ENCODE measurements around the gene ZNF414. TPM values are rescaled to one million over a fixed set of nuclear protein-coding genes. Genes with fewer than 3 reads are reported as not detected.
A peak's percentile ranks its signal among the peaks of the same experiment; 100 is the strongest.

ZNF414 gene
- total RNA-seq, 1 donor from 2014 or later = 16.1 TPM

DNA sequence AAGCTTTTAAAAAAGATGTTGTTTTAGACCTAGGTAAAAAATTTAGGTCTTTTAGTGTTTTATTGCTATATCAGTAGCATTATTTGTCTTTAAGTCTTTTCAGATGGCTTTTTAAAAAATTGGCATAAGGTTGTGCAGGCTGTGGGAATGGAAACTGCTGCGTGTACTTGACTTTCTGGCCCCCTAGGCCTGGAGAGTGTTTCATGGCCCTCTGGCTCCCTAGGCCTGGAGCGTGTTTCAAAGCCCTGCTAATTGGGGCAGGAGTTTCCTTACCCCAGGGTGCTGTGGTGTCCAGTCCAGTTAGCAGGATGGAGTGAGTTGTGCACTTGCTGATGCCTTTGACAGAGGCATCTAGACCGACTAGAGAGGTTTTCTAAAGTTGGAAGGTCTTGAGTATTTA lies 35.4 kb downstream of the ZNF414 start:
- DNase-seq (no peak), ATAC-seq (ENCODE audit: poor library complexity) (no peak)
- intact Hi-C loops (cut with DNase I) = no loop called here

- intact Hi-C loops (cut with DNase I) = no loop called here
- ATAC-seq (ENCODE audit: poor library complexity) (no peak), DNase-seq (no peak)
These were observed 36.1 kb downstream of the ZNF414 start for GRCh38 chr19:8477889-8478288.

DNA sequence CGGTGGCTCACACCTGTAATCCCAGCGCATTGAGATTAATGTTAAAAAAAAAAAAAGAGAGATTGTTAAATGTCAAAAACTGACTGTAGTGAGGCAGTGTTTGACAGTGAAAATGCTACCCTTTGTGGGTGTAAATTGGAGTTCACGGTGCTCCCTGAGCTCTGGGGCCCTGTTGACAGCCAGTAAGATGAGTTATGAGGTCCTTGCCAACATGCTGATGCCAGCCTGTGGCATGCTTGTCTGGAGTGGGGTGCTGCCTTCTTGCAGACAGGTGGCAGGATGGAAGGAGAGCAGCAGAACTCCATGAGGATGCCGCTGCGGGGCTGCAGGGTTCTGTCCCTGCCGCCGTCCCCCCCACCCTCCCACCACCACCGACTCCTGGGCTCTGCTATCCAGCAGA lies 37.4 kb downstream of the ZNF414 start:
- DNase-seq (no peak), ATAC-seq (ENCODE audit: poor library complexity) (peak; percentile 73)

DNA sequence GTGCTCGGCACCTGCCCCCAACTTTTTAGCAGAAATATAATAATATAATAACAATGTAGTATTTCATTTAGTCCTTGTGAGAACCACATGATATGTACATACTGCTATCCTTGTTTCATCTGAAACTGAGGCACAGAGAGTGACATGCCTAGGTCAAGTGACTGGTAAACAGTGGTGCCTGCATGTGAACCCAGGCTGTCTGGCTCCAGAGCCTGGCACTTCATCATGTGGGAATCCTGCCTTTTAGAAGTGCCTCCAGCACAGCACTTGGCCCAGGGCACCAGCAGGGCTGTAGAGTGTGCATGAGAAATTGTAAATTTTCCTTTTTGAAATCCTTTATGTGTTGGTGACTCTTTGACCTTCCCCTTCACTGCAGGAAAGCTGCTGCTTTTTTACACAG lies 39.0 kb downstream of the ZNF414 start:
- intact Hi-C loops (cut with DNase I) = no loop called here
- ATAC-seq (ENCODE audit: poor library complexity) = peak; percentile 31

More for the DNA sequence above, 37.4 kb downstream of the ZNF414 start:
- intact Hi-C loops (cut with DNase I) = no loop called here

DNA sequence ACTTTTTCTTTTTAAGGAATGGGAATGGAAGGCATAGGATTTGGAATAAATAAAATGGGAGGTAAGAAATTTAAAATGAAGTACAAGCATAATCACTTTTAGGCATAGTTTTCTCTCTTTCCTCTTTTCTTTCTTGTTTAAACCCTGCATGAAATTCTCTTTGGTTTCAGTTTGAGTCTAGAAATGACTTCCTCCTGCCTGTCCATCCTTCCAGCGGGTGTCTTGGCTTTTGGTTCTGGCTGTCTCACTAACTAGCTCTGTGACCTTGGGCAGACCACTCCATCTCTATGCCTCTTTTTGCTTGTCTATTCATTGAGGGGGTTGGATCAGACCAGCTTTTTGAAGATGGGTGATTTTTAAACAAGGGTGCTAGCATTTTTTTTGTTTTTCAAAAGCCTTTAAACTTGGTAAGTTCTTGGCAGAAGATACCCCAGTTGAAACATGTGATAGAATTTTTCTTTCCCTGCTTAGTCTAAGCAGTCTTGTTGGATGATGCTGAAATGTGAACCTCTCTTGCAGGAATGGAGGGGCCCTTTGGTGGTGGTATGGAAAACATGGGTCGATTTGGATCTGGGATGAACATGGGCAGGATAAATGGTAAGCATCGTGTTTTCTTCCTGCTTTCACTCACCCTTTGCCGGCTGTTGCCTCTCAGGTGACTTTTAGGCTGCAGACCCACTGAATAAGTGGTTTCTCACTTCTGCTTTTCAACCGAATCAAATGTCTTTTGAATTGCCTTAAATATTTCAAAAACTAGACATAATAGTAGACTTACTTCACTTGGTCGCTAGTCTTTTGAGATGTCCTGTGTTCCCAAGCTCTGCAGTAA lies 40.1 kb downstream of the ZNF414 start:
- no peak for DNase-seq
- ATAC-seq (ENCODE audit: poor library complexity) = no peak
- intact Hi-C loops (cut with DNase I) = no loop called here

More for the DNA sequence above, 39.0 kb downstream of the ZNF414 start:
- no peak for DNase-seq

DNA sequence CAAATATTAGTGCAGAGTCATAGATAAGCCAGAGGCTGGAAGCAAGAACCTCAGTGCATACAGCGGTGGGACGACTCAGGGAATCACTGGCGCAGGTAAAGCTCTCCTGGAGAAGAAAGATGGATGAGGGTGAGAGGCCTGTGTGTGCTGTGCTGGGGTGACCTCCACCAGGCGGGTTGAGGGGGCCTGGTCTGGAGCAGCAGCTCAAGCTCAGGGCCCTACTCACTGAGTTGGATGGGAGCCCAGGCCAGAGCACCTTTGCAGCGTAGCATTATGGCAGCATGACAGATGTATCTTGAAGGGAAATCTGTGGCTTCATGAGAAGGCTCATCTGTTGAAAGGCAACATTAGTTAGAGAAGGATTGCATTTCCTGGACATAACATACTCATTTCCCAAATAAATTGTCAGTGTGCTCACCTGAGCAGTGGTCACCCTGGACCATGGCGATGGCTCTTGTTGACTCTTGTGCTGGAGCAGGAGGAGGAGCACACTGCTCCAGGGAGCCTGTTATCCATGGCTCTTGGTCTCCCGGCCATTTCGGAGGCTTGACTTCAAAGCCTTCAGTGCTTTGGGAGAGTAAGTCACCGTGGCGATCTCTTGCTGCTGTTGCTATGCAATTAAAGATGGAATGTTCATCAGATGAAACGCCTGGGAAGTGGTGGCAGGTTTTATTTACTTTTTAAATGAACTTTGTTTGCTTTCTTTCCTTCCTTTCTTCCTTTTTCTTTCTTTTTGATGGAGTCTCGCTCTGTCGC lies 44.2 kb downstream of the ZNF414 start:
- peak; percentile 19 for ATAC-seq (ENCODE audit: poor library complexity)
- DNase-seq = no peak
- intact Hi-C loops (cut with DNase I) = no loop called here

GRCh38 chr19:8468761-8469373 lies 45.1 kb downstream of the ZNF414 start:
- DNase-seq (no peak), ATAC-seq (ENCODE audit: poor library complexity) (no peak)
- intact Hi-C loops (cut with DNase I) = no loop called here

DNA sequence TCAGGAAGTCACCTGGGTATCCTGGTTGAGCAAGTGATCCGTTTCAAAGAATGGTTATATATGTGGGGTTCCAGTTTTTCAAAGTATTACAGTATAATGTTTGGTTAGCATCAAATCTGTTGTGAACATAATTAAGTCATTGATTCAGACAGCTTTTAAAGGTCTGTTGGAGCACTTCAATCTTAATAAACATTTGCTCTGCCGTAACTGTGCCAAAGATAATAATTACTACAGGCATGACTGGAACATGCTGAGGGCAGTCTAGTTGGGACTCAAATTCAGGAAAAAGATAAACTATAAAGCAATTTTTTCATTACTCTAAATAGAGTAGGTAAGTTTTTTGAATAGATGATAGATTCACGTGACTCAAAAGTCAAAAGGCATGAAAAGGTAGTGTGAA lies 45.8 kb downstream of the ZNF414 start:
- intact Hi-C loops (cut with DNase I) = no loop called here
- ATAC-seq (ENCODE audit: poor library complexity) (no peak), DNase-seq (no peak)

- DNase-seq (no peak), ATAC-seq (ENCODE audit: poor library complexity) (no peak)
- intact Hi-C loops (cut with DNase I) = no loop called here
These were observed 47.9 kb downstream of the ZNF414 start for GRCh38 chr19:8466018-8466417.

GRCh38 chr19:8463365-8463764 lies 50.6 kb downstream of the ZNF414 start:
- ATAC-seq (ENCODE audit: poor library complexity) (no peak), DNase-seq (no peak)
- intact Hi-C loops (cut with DNase I) = no loop called here

- DNase-seq = no peak
- no peak for ATAC-seq (ENCODE audit: poor library complexity)
- intact Hi-C loops (cut with DNase I) = no loop called here
These were observed 51.4 kb downstream of the ZNF414 start for GRCh38 chr19:8462571-8462970.

DNA sequence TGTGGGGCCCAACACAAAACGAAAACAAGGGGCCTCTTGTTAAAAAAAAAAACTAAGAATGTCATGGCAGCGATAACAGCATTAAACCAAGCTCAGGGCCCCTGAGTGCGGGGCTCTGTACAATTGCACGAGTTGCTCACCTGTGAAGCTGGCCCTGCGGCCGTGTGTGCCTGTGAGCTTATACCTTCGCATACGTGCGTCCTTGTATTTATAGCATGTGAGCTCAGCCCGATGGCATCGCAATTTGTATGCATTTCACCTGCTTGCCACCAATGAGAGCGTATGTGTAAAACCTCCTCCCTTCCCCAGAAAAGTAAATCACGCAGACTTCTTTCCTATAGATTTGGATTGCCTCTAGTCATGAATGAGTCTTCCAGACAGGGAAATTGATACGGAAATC lies 52.1 kb downstream of the ZNF414 start:
- DNase-seq = no peak
- intact Hi-C loops (cut with DNase I) = no loop called here
- no peak for ATAC-seq (ENCODE audit: poor library complexity)

- DNase-seq (no peak), ATAC-seq (ENCODE audit: poor library complexity) (no peak)
- intact Hi-C loops (cut with DNase I) = no loop called here
These were observed 52.6 kb downstream of the ZNF414 start for GRCh38 chr19:8461376-8461775.

DNA sequence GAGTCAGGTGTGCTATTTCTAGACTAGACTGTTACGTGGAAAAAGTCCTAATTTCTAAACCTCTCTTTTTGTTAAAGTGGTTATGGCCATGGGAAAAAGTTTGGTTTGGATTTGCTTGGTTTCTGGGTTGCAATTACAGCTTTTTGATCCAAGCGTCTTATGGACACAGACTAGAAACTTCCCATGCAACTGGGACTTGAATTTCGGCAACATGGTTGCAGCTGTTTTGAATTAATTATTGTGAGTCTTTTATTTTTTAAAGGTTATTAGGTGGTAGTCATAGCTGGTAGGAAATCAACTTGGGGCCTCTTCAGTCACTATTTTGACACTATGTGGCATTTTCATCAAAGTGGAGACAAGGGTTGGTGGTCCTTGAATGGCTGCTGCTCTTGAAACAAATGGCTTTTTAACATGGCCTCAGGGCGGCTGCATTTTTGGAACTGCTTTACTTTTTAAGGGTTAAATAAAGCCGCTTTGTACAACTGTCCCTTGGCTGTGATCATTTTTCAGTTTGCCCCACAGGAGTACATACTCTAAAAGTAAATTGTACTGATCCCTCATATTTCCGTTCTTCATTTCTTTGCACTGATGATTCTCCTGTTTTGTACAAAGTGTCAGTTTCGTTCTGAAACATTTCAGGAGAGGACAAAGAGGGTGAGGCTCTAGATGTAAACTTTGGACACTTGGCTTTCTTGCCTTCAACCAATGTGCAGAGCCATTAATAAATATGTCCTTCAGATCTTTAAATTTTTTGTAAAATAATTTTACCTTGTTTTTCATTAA lies 53.3 kb downstream of the ZNF414 start:
- intact Hi-C loops (cut with DNase I) = no loop called here
- DNase-seq (no peak), ATAC-seq (ENCODE audit: poor library complexity) (no peak)

Other genes starting within 250 kb of the ZNF414 start
- 34.5 TPM for gene CD320, start 205.8 kb downstream of the ZNF414 start, total RNA-seq
- 127 TPM for gene NDUFA7, start 192.8 kb downstream of the ZNF414 start, total RNA-seq
- gene RPS28, start 192.7 kb downstream of the ZNF414 start, total RNA-seq = 1,119 TPM
- 21.8 TPM for gene KANK3, start 170.9 kb downstream of the ZNF414 start, total RNA-seq
- 13.9 TPM for gene ANGPTL4, start 150.0 kb downstream of the ZNF414 start, total RNA-seq
- gene RAB11B, start 123.8 kb downstream of the ZNF414 start, total RNA-seq = 136 TPM
- 100.0 TPM for gene MARCHF2, start 100.9 kb downstream of the ZNF414 start, total RNA-seq
- 113 TPM for gene HNRNPM, start 69.2 kb downstream of the ZNF414 start, total RNA-seq
- gene PRAM1, start 11.5 kb downstream of the ZNF414 start, total RNA-seq = 0.70 TPM
- 8.4 TPM for gene MYO1F, start 63.3 kb upstream of the ZNF414 start, total RNA-seq
- 9.1 TPM for gene ADAMTS10, start 96.5 kb upstream of the ZNF414 start, total RNA-seq
- gene NFILZ, start 116.5 kb upstream of the ZNF414 start, total RNA-seq = not detected
- not detected for gene ACTL9, start 184.6 kb upstream of the ZNF414 start, total RNA-seq
- gene OR2Z1, start 207.5 kb upstream of the ZNF414 start, total RNA-seq = not detected